HEK293 (cell line): ENCODE data around the gene FAM181A.

ENCODE experiments used
- CTCF ChIP-seq: fragments of 450-650 bp; formaldehyde crosslinking; IDR thresholded peaks from 2 replicates; pipeline ENCODE4 v1.5.1; 2016; ENCODE audit warnings: missing biosample characterization, missing genetic modification characterization
- KLF1 ChIP-seq: fragments of 450-650 bp; formaldehyde crosslinking; IDR thresholded peaks from 2 replicates; pipeline ENCODE4 v1.5.1; 2016; ENCODE audit warnings: missing biosample characterization, missing genetic modification characterization
- REST ChIP-seq: fragments of 450-650 bp; formaldehyde crosslinking; IDR thresholded peaks from 2 replicates; pipeline ENCODE4 v1.5.1; 2016; ENCODE audit warnings: missing biosample characterization, missing genetic modification characterization
- ZNF274 ChIP-seq, 2 experiments: fragments of 200-500 bp in 1 of 2; fragments of 450-650 bp in 1 of 2; sonication (Bioruptor generic) in 1 of 2; formaldehyde crosslinking in 1 of 2; IDR thresholded peaks; 2 replicates each; pipeline versions ENCODE4 v1.5.1 to v1.6.1; 2014 to 2016; ENCODE audit warnings: borderline replicate concordance in 1 of 2, inconsistent platforms in 1 of 2, low read length in 1 of 2, missing biosample characterization in 1 of 2, missing genetic modification characterization in 1 of 2
- ZNF639 ChIP-seq: fragments of 450-650 bp; formaldehyde crosslinking; IDR thresholded peaks from 2 replicates; pipeline ENCODE4 v1.5.1; 2016; ENCODE audit warnings: missing biosample characterization, missing genetic modification characterization

- TF ChIP-seq REST (tag by site-specific recombination): 0 out of 2 replicates have a peak, but pooled peaks have one; percentile 17
- no peak for TF ChIP-seq ZNF274 (IDR thresholded peaks at IDR 0.05; ENCODE audit: low read length)
- TF ChIP-seq ZNF274 (tag by site-specific recombination; IDR thresholded peaks at IDR 0.05; ENCODE audit: borderline replicate concordance): no peak
- no peak for TF ChIP-seq CTCF
- TF ChIP-seq KLF1 (tag by site-specific recombination): no peak
- no peak for TF ChIP-seq ZNF639 (tag by site-specific recombination)
These were observed 28.0 kb downstream of the FAM181A start for GRCh38 chr14:93954900-93955849.
